Activated naive CD4-positive, alpha-beta T cell treated with anti-CD3 and anti-CD28 coated beads, Interleukin-2, amount 50 U/mL, for 24 hours (primary cell): Measurements from ENCODE around the gene RGS17.
A peak's percentile ranks its signal among the peaks of the same experiment; 100 is the strongest.
"Not testable (repeated sequence)": the region's sequence is repeated elsewhere in the genome, so short reads cannot be mapped to it uniquely, and the experiment has no call there.

Experiments used
- H3K27ac Mint-ChIP-seq: one replicate; pipeline ENCODE4 v1.8.0; 2021; ENCODE audit warnings: mild to moderate bottlenecking, mixed read lengths
- H3K27me3 Mint-ChIP-seq: one replicate; pipeline ENCODE4 v1.8.0; 2021; ENCODE audit warnings: mixed read lengths
- H3K36me3 Mint-ChIP-seq: one replicate; pipeline ENCODE4 v1.8.0; 2021; ENCODE audit warnings: mixed read lengths
- H3K4me1 Mint-ChIP-seq: one replicate; pipeline ENCODE4 v1.8.0; 2021; ENCODE audit warnings: mixed read lengths
- H3K4me3 Mint-ChIP-seq: one replicate; pipeline ENCODE4 v1.8.0; 2021; ENCODE audit warnings: mild to moderate bottlenecking, mixed read lengths
- H3K9me3 Mint-ChIP-seq: one replicate; pipeline ENCODE4 v1.8.0; 2021; ENCODE audit warnings: mixed read lengths

RGS17 gene

DNA sequence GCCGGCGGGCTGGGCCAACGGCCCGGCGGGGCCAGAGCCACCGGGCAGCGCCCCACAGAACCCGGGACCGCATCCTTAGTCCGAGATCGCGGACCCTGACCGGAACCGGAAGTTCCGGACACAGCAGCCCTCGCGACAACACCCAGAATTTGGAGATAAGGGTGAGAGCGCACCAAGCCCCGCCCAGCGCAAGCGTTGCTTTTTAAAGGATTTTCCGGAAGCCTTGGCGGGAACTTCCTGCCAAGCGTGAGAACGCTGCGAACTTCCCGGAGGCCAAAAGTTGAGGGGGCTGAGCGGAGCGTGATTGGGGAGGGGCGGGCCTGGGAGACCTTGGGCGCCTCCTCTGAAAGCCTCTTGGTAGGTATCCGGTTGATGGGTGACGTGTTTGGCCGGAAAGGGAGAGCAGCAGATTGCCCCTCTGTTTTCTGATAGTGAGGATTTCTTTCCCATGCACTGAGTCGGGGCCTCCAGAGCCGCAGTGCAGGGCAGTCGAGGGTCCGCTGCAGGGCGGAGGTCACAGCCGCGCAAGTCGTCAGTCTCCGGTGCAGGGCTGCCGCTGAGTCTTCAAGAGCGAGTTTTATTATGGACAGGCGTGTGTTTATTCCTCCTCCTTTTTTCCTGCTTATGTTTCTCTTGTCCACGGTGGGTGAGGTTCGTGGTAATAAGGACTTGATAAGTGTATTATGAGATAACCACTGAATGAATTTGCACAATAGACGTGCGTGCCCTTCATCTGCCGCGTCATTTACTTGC is 128.3 kb downstream of the RGS17 start, which contains the start of gene MTRF1L:
TSS of gene MTRF1L (minus strand) at position 97 of the 753 bp plus-strand sequence. CDS start at position 73, 24 bp downstream.
- H3K4me1 Mint-ChIP-seq: peaks cover 43% of the 10 kb centered on the region
- peak within 1 kb of the TSS; percentile 96 for H3K4me3 Mint-ChIP-seq
- H3K27ac Mint-ChIP-seq: peak within 1 kb of the TSS; percentile 98
- peaks cover 13% of the 10 kb centered on the region for H3K36me3 Mint-ChIP-seq
- no peaks in the 10 kb centered on the region for H3K27me3 Mint-ChIP-seq
- H3K9me3 Mint-ChIP-seq: no peaks in the 10 kb centered on the region

DNA sequence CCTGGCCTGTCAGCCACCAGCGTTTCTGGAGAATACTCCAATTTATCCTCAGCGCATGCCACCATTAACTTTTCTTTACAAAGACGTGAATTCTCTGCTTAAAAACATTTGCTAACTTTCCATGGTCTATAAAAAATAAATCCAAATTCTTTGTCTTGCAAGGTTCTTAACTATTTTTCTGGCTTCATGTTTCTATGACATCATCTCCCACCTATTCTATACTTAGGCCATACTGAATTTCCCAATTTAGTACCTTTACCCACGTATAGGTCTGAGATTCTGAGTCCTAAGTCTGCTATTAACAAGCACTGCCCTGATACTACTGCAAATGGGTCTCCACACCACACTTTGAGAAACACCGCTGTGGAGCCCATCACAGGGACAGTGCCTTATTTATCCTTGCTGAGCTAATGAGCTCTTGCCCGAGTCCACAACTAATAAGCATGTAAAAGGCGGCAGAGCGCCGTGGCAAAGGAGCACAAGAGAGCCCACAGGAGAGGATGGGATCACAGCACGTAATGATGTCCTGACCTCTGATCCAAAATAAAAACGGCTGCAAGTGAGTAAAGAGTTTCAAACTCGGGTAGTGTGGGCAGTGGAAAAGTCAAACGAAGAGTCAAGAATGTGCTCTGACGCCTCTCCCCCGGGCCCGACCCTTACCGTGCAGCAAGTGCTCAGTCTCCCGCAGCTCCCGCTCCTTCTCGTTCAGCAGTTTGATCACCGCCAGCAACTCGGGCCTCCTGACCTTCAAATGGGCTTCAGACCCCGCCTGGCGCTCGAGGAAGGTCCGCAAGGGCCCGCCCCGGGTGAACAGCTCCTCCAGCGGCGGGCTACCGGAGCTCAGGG is 129.1 kb downstream of the RGS17 start:
- H3K27me3 Mint-ChIP-seq: no peaks in the 10 kb centered on the region
- no peaks in the 10 kb centered on the region for H3K9me3 Mint-ChIP-seq
- peak overlapping the region; percentile 96 for H3K4me3 Mint-ChIP-seq
- H3K4me1 Mint-ChIP-seq: peaks cover 50% of the 10 kb centered on the region
- H3K36me3 Mint-ChIP-seq: peaks cover 17% of the 10 kb centered on the region
- peak overlapping the region; percentile 85 for H3K27ac Mint-ChIP-seq

DNA sequence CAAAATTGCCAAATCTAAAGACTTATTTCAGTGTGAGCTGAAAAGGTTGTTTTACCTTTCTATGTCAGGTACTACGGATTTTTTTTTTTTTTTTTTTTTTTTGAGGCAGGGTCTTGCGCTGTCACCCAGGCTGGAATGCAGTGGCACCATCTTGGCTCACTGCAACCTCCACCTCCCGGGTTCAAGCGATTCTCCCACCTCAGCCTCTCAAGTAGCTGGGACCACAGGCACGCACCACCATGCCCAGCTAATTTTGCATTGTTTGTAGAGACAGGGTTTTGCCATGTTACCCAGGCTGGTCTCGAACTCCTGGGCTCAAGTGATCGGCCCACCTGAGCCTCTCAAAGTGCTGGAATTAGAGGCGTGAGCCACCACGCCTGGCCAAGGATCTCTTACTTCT is 130.3 kb downstream of the RGS17 start:
- Mint-ChIP-seq H3K27ac (peak overlapping the region; percentile 86), H3K4me3 (peak overlapping the region; percentile 96), H3K36me3 (peaks cover 20% of the 10 kb centered on the region), H3K4me1 (peaks cover 62% of the 10 kb centered on the region)
- not testable (repeated sequence) for H3K9me3 Mint-ChIP-seq, H3K27me3 Mint-ChIP-seq

DNA sequence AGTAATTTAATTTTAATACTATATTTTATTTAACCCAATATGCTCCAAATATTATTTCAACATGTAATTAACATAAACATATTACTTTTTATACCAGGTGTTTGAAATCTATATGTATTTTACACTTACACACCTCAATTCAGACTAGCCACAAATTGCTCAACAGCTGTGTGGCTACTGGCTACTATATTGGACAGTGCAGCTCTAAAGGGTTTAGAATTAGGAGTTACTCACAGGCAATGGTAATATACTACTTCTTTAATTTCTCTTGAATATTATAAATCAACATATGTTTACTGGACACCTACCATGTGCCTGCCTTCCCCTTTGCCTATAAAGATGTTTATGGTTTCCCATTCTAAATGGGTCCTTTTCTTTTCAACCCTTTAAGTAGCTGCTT is 130.8 kb downstream of the RGS17 start:
- peak overlapping the region; percentile 96 for H3K4me3 Mint-ChIP-seq

DNA sequence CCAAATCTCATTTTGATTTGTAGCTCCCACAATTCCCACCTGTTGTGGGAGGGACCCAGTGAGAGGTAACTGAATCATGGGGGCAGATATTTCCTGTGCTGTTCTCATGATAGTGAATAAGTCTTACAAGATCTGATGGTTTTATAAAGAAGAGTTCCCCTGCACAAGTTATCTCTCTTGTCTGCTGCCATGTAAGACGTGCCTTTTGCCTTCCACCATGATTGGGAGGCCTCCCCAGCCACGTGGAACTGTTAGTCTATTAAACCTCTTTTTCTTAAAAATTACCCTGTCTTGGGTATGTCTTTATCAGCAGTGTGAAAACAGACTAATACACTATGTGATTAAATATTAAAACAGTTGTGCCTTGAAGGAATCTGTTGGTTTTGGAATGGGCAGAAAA is 131.5 kb downstream of the RGS17 start:
- peak overlapping the region; percentile 49 for H3K4me3 Mint-ChIP-seq
- peaks cover 20% of the 10 kb centered on the region for H3K36me3 Mint-ChIP-seq
- not testable (repeated sequence) for H3K27me3 Mint-ChIP-seq, H3K9me3 Mint-ChIP-seq
- peak overlapping the region; percentile 43 for H3K27ac Mint-ChIP-seq
- peaks cover 68% of the 10 kb centered on the region for H3K4me1 Mint-ChIP-seq

More for the DNA sequence above, 130.8 kb downstream of the RGS17 start:
- Mint-ChIP-seq H3K36me3 (peaks cover 20% of the 10 kb centered on the region), H3K27me3 (no peaks in the 10 kb centered on the region), H3K9me3 (no peaks in the 10 kb centered on the region), H3K27ac (no peak overlapping the region), H3K4me1 (peaks cover 68% of the 10 kb centered on the region)

DNA sequence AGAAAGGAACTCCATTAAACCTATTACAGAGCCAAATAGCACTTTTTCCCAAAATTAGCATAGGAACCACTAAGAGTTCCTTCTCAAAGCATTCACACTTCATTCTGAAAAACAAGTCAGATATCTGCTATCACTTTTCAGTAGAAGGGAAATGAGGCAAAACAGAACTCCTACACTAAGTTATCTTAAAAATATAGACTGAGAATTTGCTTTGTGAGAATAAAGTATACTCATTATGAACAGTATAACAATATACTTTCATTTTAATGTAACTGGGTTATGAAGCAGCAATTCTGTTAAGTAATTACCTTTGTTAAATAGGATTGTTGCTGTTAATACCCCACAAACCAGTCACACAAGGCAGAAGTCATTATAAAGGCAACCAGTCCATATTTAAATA is 137.2 kb downstream of the RGS17 start:
- peak overlapping the region; percentile 36 for H3K27ac Mint-ChIP-seq
- no peaks in the 10 kb centered on the region for H3K27me3 Mint-ChIP-seq
- peak overlapping the region; percentile 5 for H3K4me3 Mint-ChIP-seq

DNA sequence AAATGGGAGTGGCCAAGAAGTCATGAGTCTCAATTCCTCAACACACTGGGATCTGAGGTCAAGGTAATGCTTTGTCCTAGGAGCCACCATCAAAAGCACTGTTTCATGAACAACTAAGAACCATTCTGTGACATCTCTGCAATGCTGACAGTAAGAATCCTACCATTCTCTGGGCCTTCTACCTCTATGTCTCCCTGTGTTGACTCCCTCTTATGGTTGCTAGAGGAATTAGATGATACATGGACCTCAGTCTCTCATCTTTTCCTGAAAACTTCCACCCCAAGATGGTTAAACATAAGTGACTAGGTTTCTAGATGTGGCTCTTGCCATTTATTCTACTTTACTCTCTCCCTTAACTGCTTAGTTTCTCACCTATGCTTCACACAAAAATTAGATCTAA is 137.7 kb downstream of the RGS17 start:
- peaks cover 22% of the 10 kb centered on the region for H3K36me3 Mint-ChIP-seq
- peak overlapping the region; percentile 68 for H3K27ac Mint-ChIP-seq
- H3K9me3 Mint-ChIP-seq: no peaks in the 10 kb centered on the region
- H3K27me3 Mint-ChIP-seq: no peaks in the 10 kb centered on the region
- peak overlapping the region; percentile 5 for H3K4me3 Mint-ChIP-seq
- peaks cover 40% of the 10 kb centered on the region for H3K4me1 Mint-ChIP-seq

More for the DNA sequence above, 137.2 kb downstream of the RGS17 start:
- no peaks in the 10 kb centered on the region for H3K9me3 Mint-ChIP-seq
- peaks cover 22% of the 10 kb centered on the region for H3K36me3 Mint-ChIP-seq
- H3K4me1 Mint-ChIP-seq: peaks cover 43% of the 10 kb centered on the region

DNA sequence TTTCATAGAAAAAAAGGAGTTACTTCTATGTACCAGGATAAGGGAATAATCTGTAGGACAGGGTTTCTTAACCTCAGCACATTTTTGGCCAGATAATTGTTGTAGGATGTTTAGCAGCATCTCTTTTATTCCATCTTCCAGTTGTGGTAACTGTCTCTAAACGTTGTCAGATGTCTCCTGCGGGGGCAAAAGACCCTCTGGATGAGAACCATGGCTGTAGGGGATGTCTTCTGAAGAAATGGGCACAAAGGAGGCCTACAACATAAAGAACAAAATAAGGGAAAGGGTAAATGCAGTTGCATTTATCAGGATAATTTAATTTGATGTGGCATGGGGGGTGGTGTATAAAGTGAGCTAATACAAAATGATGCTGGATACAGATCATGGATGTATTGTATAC is 144.1 kb downstream of the RGS17 start:
- Mint-ChIP-seq H3K27me3 (no peaks in the 10 kb centered on the region), H3K9me3 (no peaks in the 10 kb centered on the region), H3K4me1 (peaks cover 32% of the 10 kb centered on the region), H3K27ac (peak overlapping the region; percentile 52), H3K4me3 (peak overlapping the region; percentile 5), H3K36me3 (peaks cover 6% of the 10 kb centered on the region)

DNA sequence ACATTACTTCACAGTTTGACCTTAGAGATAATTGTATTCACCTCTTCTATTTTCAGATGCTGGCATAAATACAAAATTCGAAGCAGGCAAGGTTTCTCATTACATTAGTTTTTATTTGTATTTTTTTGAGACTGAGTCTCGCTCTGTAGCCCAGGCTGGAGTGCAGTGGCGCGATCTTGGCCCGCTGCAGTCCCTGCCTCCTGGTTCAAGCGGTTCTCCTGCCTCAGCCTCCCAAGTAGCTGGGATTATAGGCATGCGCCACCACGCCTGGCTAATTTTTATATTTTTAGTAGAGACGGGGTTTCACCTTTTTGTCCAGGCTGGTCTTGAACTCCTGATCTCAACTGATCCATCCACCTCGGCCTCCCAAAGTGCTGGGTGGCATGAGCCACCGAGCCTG is 145.8 kb downstream of the RGS17 start:
- not testable (repeated sequence) for H3K27ac Mint-ChIP-seq, H3K36me3 Mint-ChIP-seq, H3K9me3 Mint-ChIP-seq, H3K27me3 Mint-ChIP-seq
- Mint-ChIP-seq H3K4me1 (peaks cover 47% of the 10 kb centered on the region), H3K4me3 (peak overlapping the region; percentile 96)

DNA sequence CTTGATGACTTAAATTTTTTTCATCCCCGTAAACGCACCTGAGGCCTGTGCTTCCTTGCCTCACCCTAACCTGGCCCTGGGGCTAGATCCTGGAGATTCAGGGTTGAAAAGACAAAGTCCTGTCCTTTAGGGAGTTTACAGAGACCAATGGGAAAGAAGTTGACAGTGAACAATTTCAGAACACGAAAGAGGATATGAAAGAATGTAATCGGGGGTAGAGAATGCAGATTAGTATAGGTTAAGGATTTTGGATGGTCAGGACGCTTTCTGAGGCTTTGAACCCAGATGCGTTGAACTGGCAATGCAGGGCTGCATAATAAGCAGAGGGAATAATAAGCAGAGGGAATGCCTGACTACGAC is 146.6 kb downstream of the RGS17 start:
- H3K36me3 Mint-ChIP-seq: no peaks in the 10 kb centered on the region
- H3K4me3 Mint-ChIP-seq: peak overlapping the region; percentile 96
- no peaks in the 10 kb centered on the region for H3K27me3 Mint-ChIP-seq
- no peaks in the 10 kb centered on the region for H3K9me3 Mint-ChIP-seq
- H3K27ac Mint-ChIP-seq: peak overlapping the region; percentile 99
- H3K4me1 Mint-ChIP-seq: peaks cover 46% of the 10 kb centered on the region

DNA sequence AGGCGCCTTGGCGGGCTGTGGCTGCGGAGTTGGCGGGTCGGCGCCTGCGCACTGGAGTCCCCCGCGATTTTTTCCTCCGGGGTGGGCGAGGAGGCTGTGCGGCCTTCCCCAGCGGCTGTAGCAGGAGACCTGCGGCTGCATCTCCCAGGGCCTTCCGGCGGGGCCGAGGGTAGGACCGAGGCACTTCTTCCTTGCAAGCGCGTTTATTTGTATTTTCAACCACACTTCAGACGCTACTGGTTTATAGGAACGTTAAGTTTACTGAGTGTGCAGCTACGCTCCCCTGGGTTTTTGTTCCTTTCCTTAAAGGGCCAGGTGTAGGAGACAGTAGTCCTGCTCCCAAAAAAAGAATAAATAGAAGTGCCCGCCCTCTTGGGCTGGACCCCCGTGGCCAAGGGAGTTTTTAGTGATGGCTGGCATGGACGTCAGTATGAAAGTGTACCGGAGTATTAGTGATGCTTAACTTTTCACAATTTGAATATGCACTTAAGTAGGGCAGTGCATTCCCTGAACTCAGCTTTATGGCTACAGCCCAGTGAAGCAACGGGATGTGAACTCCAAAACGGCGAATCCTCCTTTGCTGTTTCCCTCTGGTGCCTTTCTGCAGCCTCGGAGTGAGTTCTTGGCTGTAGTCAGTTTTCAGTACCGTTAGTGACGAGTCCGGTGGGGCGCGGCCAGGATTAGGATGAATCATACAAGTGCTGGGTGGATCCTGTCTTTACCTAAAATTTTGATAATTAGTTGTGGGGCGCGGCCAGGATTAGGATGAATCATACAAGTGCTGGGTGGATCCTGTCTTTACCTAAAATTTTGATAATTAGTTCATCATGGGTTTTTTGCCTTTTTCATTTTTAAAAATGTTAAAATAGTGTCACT is 147.2 kb downstream of the RGS17 start:
- no peaks in the 10 kb centered on the region for H3K9me3 Mint-ChIP-seq
- peak overlapping the region; percentile 99 for H3K27ac Mint-ChIP-seq
- no peaks in the 10 kb centered on the region for H3K36me3 Mint-ChIP-seq
- no peaks in the 10 kb centered on the region for H3K27me3 Mint-ChIP-seq
- H3K4me1 Mint-ChIP-seq: peaks cover 46% of the 10 kb centered on the region
- peak overlapping the region; percentile 96 for H3K4me3 Mint-ChIP-seq

DNA sequence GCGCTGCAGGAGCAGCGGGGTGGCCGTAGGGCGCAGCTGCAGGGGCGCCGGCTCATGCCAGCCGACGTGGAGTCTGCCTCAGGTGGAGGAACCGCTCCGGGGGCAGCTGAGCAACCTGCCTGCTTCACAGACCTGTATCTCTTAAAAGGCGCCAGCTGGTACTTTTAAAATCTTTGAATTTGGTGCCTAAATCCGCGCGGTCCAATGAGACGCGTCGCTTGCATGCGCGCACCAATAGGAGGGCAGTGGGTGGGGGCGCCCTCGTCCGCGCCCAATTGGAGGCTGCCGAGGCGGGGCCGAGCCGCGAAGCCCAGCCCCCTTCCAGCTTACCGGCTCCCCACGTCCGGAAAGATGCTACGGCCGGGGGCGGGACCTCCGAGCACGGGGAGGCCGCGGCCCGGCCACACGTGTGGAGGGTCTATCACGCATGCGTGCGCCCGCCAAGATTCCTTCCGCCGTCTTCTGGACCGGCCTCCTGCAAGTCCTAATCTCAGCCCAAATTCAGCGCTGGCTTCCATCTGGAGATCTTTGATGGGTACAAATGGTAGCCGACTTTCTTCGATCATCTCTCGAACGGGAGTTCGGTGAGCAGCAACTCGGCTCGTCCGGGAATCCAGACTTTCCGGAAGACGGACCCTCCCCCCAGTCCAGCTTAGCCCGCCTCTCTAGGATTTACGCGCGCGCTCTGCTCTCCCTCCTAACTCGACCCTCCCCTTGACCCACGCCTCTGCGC is 148.0 kb downstream of the RGS17 start, which contains the start of gene FBXO5:
TSS of gene FBXO5 (minus strand) at position 138 of the 733 bp plus-strand sequence. CDS start at position 56, 82 bp downstream.
- Mint-ChIP-seq H3K4me1 (peaks cover 46% of the 10 kb centered on the region), H3K4me3 (peak within 1 kb of the TSS; percentile 96), H3K36me3 (no peaks in the 10 kb centered on the region), H3K27ac (peak within 1 kb of the TSS; percentile 99), H3K27me3 (no peaks in the 10 kb centered on the region), H3K9me3 (no peaks in the 10 kb centered on the region)

DNA sequence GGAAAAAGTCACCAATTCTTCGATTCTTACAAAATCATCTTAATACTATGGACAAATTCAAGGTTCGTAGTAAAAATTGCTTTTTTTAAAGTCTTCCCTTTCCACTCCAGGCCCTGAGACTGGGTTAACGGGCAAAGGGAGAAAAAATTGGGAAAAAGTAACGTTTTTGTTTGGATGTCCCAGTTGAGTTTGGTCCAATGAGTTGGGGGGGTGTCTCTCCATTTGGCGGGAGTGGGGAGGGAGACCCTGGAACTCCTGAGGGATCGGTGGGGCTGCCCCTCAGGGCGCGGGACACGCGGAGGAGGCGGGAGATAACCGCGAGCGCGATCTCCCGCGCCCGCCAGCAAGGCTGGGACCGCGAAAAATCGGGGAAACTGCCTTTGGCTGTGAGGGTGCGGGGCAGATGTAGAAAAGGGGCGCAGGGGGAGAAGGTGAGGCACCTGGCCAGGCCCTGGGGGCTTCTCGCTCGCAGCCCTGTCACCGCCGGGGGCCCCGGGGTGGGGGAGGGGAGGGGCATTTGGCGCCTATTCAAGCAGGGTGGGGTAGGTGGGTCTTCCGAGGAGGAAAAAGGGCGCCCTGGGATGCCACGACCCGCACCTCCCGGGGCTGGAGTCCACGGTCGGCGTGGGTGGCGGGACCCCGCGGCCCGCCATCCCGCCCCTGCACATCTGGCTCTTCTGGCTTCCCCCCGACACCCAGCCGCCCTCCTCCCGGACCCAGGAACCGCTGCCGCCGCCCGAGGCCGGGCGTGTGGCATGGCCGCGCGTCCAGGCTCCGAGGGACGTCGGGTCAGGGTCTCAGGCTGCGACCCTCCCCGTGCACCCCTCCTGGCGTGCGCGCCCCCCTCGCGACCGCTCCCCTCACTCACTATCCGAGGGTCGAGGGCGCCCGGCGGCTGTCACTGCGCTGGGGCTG is 148.8 kb downstream of the RGS17 start:
- Mint-ChIP-seq H3K4me3 (peak overlapping the region; percentile 96), H3K4me1 (peaks cover 45% of the 10 kb centered on the region), H3K27ac (no peak overlapping the region), H3K36me3 (no peaks in the 10 kb centered on the region), H3K9me3 (no peaks in the 10 kb centered on the region), H3K27me3 (no peaks in the 10 kb centered on the region)

DNA sequence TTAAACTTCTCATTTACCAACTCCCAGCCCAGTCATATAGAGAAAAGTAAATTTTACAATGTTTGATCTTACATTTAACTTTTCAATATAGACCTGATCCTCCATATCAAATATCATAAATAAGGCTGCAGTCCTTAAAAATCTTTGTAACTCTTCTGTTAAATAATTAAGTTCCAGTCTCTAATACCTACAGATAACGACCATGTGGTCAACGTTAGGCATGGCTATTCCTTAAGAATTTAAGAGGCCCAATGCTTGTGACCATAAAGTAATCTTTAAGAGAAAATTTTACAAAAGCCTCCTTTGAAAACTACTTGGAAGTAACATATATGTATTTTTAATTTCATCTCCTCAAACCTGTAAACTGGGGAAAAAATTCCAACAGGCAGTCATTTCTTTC is 149.9 kb downstream of the RGS17 start:
- Mint-ChIP-seq H3K27ac (no peak overlapping the region), H3K4me3 (peak overlapping the region; percentile 80), H3K4me1 (peaks cover 46% of the 10 kb centered on the region), H3K9me3 (no peaks in the 10 kb centered on the region), H3K36me3 (peaks cover 4% of the 10 kb centered on the region), H3K27me3 (no peaks in the 10 kb centered on the region)
